ENCODE results near the gene NCK2. TPM values are rescaled to one million over a fixed set of nuclear protein-coding genes. Genes with fewer than 3 reads are reported as not detected.
"Not testable (repeated sequence)": the region's sequence is repeated elsewhere in the genome, so short reads cannot be mapped to it uniquely, and the experiment has no call there.

Gene NCK2
- total RNA-seq, 4 donors from 2014 or later: 59.8 to 130 (median 96.2) TPM

DNA sequence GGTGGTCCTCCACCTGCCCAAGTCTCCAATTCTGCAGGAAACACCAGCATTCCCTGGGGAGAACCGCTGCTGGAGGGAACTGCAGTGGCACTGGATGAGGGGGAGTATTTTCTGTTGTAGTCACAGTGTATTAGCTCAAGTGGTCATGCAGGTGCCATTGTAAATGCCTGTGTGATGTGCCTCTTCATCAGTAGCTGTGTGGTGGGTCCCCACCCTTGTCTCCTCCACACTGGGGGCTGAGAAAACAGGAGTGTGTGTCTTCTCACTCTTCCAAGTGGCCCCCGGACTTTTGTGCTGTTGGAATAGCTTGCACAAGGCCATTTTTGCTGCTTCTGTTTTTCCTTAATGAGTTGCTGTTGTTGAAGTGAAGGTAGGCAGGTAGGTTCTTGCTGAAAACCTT is 8.7 kb downstream of the NCK2 start:
- Histone ChIP-seq H3K4me1 (peaks cover 38 to 84% (median 65%) of the 10 kb centered on the region in 4 donors), H3K27ac (replicated peaks in 1 of 4) (no peak overlapping the region), H3K9me3 (no peaks in the 10 kb centered on the region), H3K27me3 (no peaks in the 10 kb centered on the region), H3K4me3 (no peak overlapping the region), H3K36me3 (no peaks in the 10 kb centered on the region)
- 100% methylated on average over 2 of the region's 2 CpGs for WGBS
- DNase-seq (ENCODE audit: extremely low spot score): no peak
- intact Hi-C loops (cut with DNase I): no loop called here
- no peak for TF ChIP-seq EP300 (IDR thresholded peaks at IDR 0.05)
- TF ChIP-seq, protein P1, sequence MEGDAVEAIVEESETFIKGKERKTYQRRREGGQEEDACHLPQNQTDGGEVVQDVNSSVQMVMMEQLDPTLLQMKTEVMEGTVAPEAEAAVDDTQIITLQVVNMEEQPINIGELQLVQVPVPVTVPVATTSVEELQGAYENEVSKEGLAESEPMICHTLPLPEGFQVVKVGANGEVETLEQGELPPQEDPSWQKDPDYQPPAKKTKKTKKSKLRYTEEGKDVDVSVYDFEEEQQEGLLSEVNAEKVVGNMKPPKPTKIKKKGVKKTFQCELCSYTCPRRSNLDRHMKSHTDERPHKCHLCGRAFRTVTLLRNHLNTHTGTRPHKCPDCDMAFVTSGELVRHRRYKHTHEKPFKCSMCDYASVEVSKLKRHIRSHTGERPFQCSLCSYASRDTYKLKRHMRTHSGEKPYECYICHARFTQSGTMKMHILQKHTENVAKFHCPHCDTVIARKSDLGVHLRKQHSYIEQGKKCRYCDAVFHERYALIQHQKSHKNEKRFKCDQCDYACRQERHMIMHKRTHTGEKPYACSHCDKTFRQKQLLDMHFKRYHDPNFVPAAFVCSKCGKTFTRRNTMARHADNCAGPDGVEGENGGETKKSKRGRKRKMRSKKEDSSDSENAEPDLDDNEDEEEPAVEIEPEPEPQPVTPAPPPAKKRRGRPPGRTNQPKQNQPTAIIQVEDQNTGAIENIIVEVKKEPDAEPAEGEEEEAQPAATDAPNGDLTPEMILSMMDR (IDR thresholded peaks at IDR 0.05): no peak
- TF ChIP-seq POLR2AphosphoS5 (IDR thresholded peaks at IDR 0.05): no peak
- TF ChIP-seq POLR2A (IDR thresholded peaks at IDR 0.05; ENCODE audit: low read depth): no peak

DNA sequence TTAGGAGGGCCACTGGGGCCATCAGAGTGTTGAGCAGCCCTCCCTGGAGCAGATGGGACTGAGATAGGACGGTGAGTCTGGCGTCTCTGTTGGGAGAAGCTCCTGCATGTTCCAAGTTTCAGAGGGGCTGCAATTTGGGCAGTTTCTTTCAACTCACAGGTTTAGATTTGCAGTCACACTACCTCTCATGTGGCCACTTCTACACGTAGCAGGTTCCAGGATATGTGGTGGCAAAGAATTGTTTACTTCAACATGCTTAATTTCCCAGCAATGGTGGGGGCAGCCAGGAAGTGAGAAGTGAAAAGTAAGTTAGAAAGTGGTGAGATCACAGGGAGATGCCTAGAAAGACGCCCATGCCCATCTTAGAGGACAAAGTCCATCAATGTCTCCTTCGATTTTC is 9.3 kb downstream of the NCK2 start:
- Histone ChIP-seq H3K36me3 (no peaks in the 10 kb centered on the region), H3K9me3 (no peaks in the 10 kb centered on the region), H3K27me3 (no peaks in the 10 kb centered on the region), H3K4me1 (peaks cover 32 to 78% (median 61%) of the 10 kb centered on the region in 4 donors), H3K4me3 (no peak overlapping the region), H3K27ac (replicated peaks in 1 of 4) (no peak overlapping the region)
- TF ChIP-seq EP300 (IDR thresholded peaks at IDR 0.05) (no peak), POLR2A (IDR thresholded peaks at IDR 0.05; ENCODE audit: low read depth) (no peak), POLR2AphosphoS5 (IDR thresholded peaks at IDR 0.05) (no peak)
- TF ChIP-seq, protein P1 (IDR thresholded peaks at IDR 0.05): no peak
- intact Hi-C loops (cut with DNase I): no loop called here
- DNase-seq (ENCODE audit: extremely low spot score): no peak
- 68% methylated on average over 5 of the region's 5 CpGs for WGBS

DNA sequence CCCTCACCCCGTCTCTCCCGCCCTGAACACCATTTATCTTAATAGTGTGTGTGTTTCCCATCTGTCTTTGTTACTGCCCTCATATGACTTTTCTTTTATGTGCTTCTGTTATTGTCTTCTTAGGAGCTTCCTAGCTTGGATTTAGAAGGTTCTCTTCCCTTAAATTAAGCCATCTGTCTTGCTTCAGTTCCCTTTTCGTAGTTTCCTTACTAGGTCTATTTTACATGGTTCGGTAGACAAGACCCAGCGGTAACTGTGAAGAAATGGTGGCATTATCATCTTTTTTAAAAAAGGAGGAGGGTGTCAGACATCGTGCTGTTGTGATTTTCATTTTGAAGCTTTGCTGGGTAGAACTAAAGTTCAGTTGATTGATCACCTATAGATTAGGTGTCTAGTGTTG is 10.3 kb downstream of the NCK2 start:
- H3K9me3 ChIP-seq: no peaks in the 10 kb centered on the region
- DNase-seq (ENCODE audit: extremely low spot score): no peak
- H3K4me3 ChIP-seq: no peak overlapping the region
- no peak for TF ChIP-seq EP300 (IDR thresholded peaks at IDR 0.05)
- TF ChIP-seq POLR2AphosphoS5 (IDR thresholded peaks at IDR 0.05): no peak
- no peak for TF ChIP-seq POLR2A (IDR thresholded peaks at IDR 0.05; ENCODE audit: low read depth)
- TF ChIP-seq, protein P1 (IDR thresholded peaks at IDR 0.05): no peak
- H3K27me3 ChIP-seq: no peaks in the 10 kb centered on the region
- 81% methylated on average over 6 of the region's 6 CpGs for WGBS
- intact Hi-C loops (cut with DNase I): no loop called here
- no peak overlapping the region for H3K27ac ChIP-seq (replicated peaks in 1 of 4)
- peaks cover 28 to 70% (median 53%) of the 10 kb centered on the region in 4 donors for H3K4me1 ChIP-seq
- H3K36me3 ChIP-seq: no peaks in the 10 kb centered on the region

DNA sequence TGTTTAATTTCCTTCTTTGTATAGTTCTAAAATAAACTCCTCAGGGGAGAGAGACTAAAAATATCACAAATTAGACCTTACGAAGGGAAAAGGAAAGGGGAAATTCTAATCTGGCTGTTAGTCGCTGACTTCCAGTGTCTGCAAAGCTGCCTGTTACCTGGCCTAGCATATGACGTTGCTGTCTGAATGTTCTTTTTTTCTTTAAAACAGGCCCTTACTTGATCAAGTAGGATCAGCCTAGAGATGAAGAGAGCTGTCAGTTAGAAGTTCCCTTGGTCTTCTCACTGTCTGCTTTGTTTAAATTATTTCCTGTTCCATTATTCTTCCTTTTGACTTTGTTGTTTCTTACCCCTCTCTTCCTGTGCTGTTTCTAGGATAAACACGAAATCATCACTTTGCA is 11.2 kb downstream of the NCK2 start:
- H3K36me3 ChIP-seq: no peaks in the 10 kb centered on the region
- intact Hi-C loops (cut with DNase I): no loop called here
- WGBS: 30% methylated on average over 4 of the region's 4 CpGs
- no peak for DNase-seq (ENCODE audit: extremely low spot score)
- TF ChIP-seq, protein P1 (IDR thresholded peaks at IDR 0.05): no peak
- TF ChIP-seq EP300 (IDR thresholded peaks at IDR 0.05): no peak
- no peak for TF ChIP-seq POLR2AphosphoS5 (IDR thresholded peaks at IDR 0.05)
- no peak for TF ChIP-seq POLR2A (IDR thresholded peaks at IDR 0.05; ENCODE audit: low read depth)
- peaks cover 24 to 71% (median 55%) of the 10 kb centered on the region in 4 donors for H3K4me1 ChIP-seq
- no peaks in the 10 kb centered on the region for H3K27me3 ChIP-seq
- H3K27ac ChIP-seq (replicated peaks in 1 of 4): peak overlapping the region in 2 of 4 donors; percentile 16 to 50
- H3K4me3 ChIP-seq: no peak overlapping the region
- no peaks in the 10 kb centered on the region for H3K9me3 ChIP-seq

DNA sequence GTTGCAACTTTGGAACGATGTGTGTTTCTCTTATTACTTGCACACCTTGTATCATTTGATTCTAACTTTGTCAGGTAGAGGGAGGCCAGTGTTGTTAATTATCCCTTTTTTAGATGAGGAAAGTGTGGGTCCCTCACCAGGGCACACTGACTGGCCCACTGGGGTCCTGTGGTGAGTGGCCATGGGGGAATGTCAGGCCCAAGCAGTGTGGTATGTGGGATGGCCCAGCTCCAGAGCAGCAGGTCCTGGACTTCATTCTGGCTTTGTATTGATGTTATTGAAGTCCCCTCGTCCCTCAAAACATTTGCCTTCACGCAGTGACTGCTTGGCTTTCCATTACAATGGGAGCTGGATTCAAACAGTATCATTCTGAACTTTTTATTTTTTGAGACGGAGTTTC is 11.7 kb downstream of the NCK2 start:
- intact Hi-C loops (cut with DNase I): no loop called here
- WGBS: 78% methylated on average over 4 of the region's 4 CpGs
- Histone ChIP-seq H3K27me3 (no peaks in the 10 kb centered on the region), H3K27ac (replicated peaks in 1 of 4) (peak overlapping the region in 1 of 4 donors; percentile 50), H3K9me3 (no peaks in the 10 kb centered on the region), H3K4me1 (peaks cover 29 to 72% (median 59%) of the 10 kb centered on the region in 4 donors), H3K4me3 (no peak overlapping the region), H3K36me3 (no peaks in the 10 kb centered on the region)
- DNase-seq (ENCODE audit: extremely low spot score): no peak
- TF ChIP-seq, protein P1 (IDR thresholded peaks at IDR 0.05): no peak
- TF ChIP-seq POLR2AphosphoS5 (IDR thresholded peaks at IDR 0.05) (no peak), EP300 (IDR thresholded peaks at IDR 0.05) (no peak), POLR2A (IDR thresholded peaks at IDR 0.05; ENCODE audit: low read depth) (no peak)

DNA sequence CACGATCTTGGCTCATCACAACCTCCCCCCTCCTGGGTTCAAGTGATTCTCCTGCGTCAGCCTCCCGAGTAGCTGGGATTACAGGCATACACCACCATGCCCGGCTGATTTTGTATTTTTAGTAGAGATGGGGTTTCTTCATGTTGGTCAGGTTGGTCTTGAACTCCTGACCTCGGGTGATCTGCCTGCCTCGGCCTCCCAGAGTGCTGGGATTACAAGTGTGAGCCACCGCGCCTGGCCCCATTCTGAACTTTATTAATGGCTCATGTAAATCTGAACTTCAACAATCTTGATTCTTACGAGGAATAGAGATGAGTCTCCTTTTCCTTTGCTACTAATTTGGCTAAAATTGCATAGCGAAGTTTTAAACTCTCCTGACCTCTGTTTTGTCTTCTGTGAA is 12.2 kb downstream of the NCK2 start:
- 90% methylated on average over 10 of the region's 10 CpGs for WGBS
- H3K27ac ChIP-seq (replicated peaks in 1 of 4); H3K36me3 ChIP-seq; H3K9me3 ChIP-seq; H3K4me3 ChIP-seq; intact Hi-C loops (cut with DNase I); DNase-seq (ENCODE audit: extremely low spot score); H3K27me3 ChIP-seq: not testable (repeated sequence)
- H3K4me1 ChIP-seq: peaks cover 31 to 72% (median 61%) of the 10 kb centered on the region in 4 donors
